ENCODE measurements around the gene IGIP.
A peak's percentile ranks its signal among the peaks of the same experiment; 100 is the strongest.
"Not testable (repeated sequence)": the region's sequence is repeated elsewhere in the genome, so short reads cannot be mapped to it uniquely, and the experiment has no call there.

Gene IGIP

DNA sequence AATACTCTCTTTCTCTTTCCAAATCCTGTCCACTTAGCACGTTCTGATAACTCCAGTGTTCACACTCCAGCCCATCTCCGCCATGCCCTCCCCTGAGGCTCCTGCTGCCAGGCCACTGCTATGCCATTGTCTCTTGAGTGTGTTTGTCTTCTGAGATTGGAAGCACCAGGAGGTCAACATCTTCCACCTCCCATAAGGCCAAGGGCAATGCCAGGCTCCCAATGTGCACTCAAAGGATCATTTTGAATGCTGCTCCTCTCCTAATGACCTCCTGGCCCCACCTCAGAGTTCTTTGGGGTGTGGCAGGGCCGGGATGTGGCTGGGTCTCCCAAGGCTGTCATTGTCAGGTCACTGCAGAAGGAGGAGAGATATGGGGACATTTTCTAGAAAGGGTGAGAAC lies 19.5 kb downstream of the IGIP start:
- no peak for ATAC-seq
- Mint-ChIP-seq H3K27ac (no peak overlapping the region), H3K9me3 (no peaks in the 10 kb centered on the region), H3K36me3 (no peaks in the 10 kb centered on the region), H3K27me3 (peaks cover 25% of the 10 kb centered on the region), H3K4me3 (peak overlapping the region; percentile 42), H3K4me1 (peaks cover 47% of the 10 kb centered on the region)

GRCh38 chr5:140145818-140146522 lies 20.2 kb downstream of the IGIP start:
- H3K4me3 Mint-ChIP-seq = peak overlapping the region; percentile 63
- peak; percentile 85 for ATAC-seq
- no peak overlapping the region for H3K27ac Mint-ChIP-seq

DNA sequence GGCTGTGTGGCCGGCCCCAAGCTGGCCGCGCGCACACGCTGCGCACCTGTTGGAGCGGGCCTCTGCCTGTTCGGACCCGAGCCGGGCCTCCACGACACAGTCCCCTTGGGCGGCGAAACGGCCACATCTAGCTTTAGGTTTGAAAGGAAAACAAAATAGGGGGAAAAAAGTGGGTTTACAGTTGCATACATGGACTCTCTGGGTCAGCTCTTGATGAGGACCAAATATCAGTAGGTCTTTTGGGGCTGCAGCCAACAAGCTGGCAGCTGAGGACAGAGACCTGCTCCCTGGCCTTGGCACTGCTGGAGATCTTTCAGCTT lies 20.7 kb downstream of the IGIP start:
- Mint-ChIP-seq H3K27ac (no peak overlapping the region), H3K4me3 (peak overlapping the region; percentile 63), H3K4me1 (peaks cover 38% of the 10 kb centered on the region), H3K36me3 (no peaks in the 10 kb centered on the region), H3K27me3 (peaks cover 25% of the 10 kb centered on the region), H3K9me3 (no peaks in the 10 kb centered on the region)
- ATAC-seq = no peak

More at GRCh38 chr5:140145818-140146522, 20.2 kb downstream of the IGIP start:
- H3K36me3 Mint-ChIP-seq = no peaks in the 10 kb centered on the region
- no peaks in the 10 kb centered on the region for H3K9me3 Mint-ChIP-seq
- peaks cover 39% of the 10 kb centered on the region for H3K4me1 Mint-ChIP-seq
- H3K27me3 Mint-ChIP-seq = peaks cover 25% of the 10 kb centered on the region

DNA sequence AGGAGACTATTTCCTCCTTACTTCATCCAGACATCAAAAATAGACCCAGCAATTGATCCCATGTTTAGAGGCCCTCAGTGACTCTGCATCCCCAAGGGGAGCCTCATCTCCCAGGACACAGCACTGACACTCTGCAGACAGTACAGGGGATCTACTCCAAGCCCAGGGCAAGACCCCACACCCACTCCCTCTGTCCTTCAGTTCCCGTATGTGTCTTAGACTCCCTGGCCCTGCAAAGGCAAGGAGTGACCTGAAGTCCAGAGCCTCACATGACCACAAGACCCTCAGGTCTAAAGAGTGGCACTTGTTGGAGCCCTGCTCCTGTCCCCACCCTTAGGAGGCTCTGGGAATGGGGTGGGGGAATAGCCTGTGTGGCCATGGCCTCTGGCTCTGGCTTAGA lies 21.7 kb downstream of the IGIP start:
- H3K27me3 Mint-ChIP-seq = peaks cover 25% of the 10 kb centered on the region
- no peak overlapping the region for H3K27ac Mint-ChIP-seq
- H3K36me3 Mint-ChIP-seq = no peaks in the 10 kb centered on the region
- no peak overlapping the region for H3K4me3 Mint-ChIP-seq
- no peak for ATAC-seq
- no peaks in the 10 kb centered on the region for H3K9me3 Mint-ChIP-seq
- H3K4me1 Mint-ChIP-seq = peaks cover 38% of the 10 kb centered on the region

DNA sequence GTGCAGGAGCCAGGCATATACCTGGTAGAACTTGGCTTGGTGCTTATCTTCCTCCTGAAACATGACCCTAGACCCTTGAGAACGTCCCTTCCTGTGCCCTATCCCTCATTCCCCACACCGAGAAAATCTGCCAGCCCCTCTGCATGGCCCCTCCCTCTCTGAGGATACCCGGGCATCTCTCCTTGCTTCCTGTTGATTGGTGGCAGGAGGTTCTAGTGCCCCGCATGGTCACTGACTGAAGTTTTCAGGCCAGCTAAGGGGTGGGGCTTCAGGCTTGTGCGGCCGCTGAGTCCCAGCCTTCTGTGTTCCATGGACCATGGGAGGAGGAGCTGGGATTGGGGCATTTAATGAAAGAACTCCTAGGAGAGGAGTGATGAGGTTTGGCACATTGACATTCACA lies 22.8 kb downstream of the IGIP start:
- Mint-ChIP-seq H3K27me3 (peaks cover 25% of the 10 kb centered on the region), H3K36me3 (no peaks in the 10 kb centered on the region), H3K4me3 (no peak overlapping the region), H3K9me3 (no peaks in the 10 kb centered on the region), H3K4me1 (peaks cover 35% of the 10 kb centered on the region), H3K27ac (no peak overlapping the region)
- no peak for ATAC-seq

GRCh38 chr5:140150201-140150600 lies 24.5 kb downstream of the IGIP start:
- ATAC-seq = no peak
- no peak overlapping the region for H3K4me3 Mint-ChIP-seq
- no peak overlapping the region for H3K27ac Mint-ChIP-seq
- peaks cover 18% of the 10 kb centered on the region for H3K4me1 Mint-ChIP-seq
- no peaks in the 10 kb centered on the region for H3K9me3 Mint-ChIP-seq
- H3K27me3 Mint-ChIP-seq = peaks cover 15% of the 10 kb centered on the region
- H3K36me3 Mint-ChIP-seq = no peaks in the 10 kb centered on the region

DNA sequence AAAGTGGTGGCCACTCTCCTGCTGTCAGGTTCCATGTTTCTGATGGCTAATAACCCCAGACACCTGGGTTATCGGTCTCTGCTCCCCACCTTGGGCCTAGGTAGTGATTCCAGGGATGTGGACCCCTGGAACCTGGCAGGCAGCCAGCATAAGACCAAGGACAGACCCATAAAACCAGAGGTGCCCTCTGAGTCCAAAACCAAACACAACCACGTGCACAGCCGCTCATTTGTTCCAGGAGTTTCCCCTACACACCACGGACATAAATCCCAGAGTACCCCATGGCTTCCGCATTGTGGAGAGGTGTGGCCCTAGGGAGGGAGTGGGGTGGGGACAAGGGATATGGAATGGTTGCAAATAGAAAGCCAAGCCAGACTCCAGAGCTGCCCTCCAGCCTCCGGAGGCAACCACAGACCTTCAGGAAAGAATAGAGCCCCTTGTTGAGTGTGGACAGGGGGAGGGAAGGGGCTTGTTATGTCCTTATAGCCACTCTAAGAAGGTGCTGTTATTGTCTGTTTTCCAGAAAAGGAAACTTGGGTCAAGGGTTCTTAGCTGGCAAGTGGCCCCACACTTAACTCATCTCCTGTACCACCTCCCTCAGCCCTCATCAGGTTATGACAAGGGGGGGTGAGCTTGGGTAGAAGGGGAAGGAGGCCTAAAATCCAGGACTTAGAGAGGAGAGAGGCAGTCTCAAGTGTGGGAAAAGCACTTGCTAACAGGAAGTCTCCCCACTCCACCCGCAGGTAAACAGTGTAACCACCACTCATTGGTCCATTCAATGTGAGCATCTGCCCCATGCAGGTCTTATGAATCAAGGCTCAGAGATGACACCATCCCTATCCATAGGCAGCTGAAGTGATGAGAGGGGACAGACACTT lies 25.6 kb downstream of the IGIP start:
- ATAC-seq = no peak
- Mint-ChIP-seq H3K27me3 (peaks cover 3% of the 10 kb centered on the region), H3K4me3 (no peak overlapping the region), H3K36me3 (no peaks in the 10 kb centered on the region), H3K4me1 (peaks cover 6% of the 10 kb centered on the region), H3K9me3 (no peaks in the 10 kb centered on the region), H3K27ac (no peak overlapping the region)

- H3K4me3 Mint-ChIP-seq = no peak overlapping the region
Measured at GRCh38 chr5:140152022-140152999, 26.6 kb downstream of the IGIP start.

DNA sequence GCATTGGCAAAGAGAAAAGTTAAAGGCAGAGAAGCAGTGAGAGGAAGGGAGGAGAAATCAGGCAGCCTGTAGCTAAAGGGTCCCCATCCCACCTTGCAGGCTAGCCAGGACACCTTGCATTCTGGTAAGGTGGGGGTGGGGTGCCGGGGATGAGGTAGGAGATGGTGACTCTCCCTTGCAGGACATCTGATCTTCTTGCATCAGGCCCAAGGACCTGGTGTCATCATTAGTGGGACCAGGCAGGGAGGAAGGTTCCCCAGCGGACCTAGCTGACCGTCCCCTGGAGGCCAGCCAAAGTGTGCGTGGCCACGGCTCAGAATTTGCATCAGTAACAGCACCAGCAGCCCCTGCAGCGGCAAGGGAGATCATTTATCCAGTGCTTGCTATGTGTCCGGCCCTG lies 27.5 kb downstream of the IGIP start:
- H3K36me3 Mint-ChIP-seq = no peaks in the 10 kb centered on the region
- H3K4me3 Mint-ChIP-seq = no peak overlapping the region
- H3K4me1 Mint-ChIP-seq = peaks cover 10% of the 10 kb centered on the region
- no peaks in the 10 kb centered on the region for H3K27me3 Mint-ChIP-seq
- no peaks in the 10 kb centered on the region for H3K9me3 Mint-ChIP-seq
- H3K27ac Mint-ChIP-seq = no peak overlapping the region
- no peak for ATAC-seq

More at GRCh38 chr5:140152022-140152999, 26.6 kb downstream of the IGIP start:
- no peaks in the 10 kb centered on the region for H3K36me3 Mint-ChIP-seq
- no peak for ATAC-seq
- no peaks in the 10 kb centered on the region for H3K27me3 Mint-ChIP-seq
- no peak overlapping the region for H3K27ac Mint-ChIP-seq
- peaks cover 8% of the 10 kb centered on the region for H3K4me1 Mint-ChIP-seq
- no peaks in the 10 kb centered on the region for H3K9me3 Mint-ChIP-seq

DNA sequence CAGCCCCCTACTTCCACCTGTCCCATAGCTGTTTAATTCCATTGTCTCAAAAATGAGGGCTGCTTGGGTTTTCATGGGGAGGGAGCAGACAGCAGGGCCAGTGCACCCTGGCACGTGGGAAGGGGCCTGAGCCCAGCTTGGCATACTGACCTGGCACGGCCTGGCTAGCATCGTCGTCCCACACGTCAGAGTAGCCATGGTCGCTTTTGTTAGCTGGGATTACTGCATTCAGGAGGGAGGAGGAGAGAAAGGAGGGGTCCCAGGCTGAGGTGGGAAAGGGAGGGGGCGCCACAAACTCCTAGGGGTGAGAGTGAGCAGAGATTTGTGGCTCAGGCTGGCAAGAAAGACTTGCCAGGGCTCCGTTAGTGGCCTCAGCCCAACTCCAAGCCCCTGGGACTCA lies 28.2 kb downstream of the IGIP start:
- no peak overlapping the region for H3K27ac Mint-ChIP-seq
- no peaks in the 10 kb centered on the region for H3K27me3 Mint-ChIP-seq
- peaks cover 10% of the 10 kb centered on the region for H3K4me1 Mint-ChIP-seq
- no peak for ATAC-seq
- no peaks in the 10 kb centered on the region for H3K36me3 Mint-ChIP-seq
- no peak overlapping the region for H3K4me3 Mint-ChIP-seq
- H3K9me3 Mint-ChIP-seq = no peaks in the 10 kb centered on the region

- H3K27ac Mint-ChIP-seq, H3K27me3 Mint-ChIP-seq, ATAC-seq, H3K36me3 Mint-ChIP-seq, H3K4me3 Mint-ChIP-seq, H3K4me1 Mint-ChIP-seq, H3K9me3 Mint-ChIP-seq: not testable (repeated sequence)
Measured at GRCh38 chr5:140154710-140155381, 29.1 kb downstream of the IGIP start.

GRCh38 chr5:140157032-140157781 lies 31.5 kb downstream of the IGIP start:
- peak; percentile 97 for ATAC-seq
- Mint-ChIP-seq H3K36me3 (no peaks in the 10 kb centered on the region), H3K27ac (peak overlapping the region; percentile 59), H3K27me3 (no peaks in the 10 kb centered on the region), H3K4me1 (peaks cover 11% of the 10 kb centered on the region), H3K9me3 (no peaks in the 10 kb centered on the region), H3K4me3 (peak overlapping the region; percentile 60)

DNA sequence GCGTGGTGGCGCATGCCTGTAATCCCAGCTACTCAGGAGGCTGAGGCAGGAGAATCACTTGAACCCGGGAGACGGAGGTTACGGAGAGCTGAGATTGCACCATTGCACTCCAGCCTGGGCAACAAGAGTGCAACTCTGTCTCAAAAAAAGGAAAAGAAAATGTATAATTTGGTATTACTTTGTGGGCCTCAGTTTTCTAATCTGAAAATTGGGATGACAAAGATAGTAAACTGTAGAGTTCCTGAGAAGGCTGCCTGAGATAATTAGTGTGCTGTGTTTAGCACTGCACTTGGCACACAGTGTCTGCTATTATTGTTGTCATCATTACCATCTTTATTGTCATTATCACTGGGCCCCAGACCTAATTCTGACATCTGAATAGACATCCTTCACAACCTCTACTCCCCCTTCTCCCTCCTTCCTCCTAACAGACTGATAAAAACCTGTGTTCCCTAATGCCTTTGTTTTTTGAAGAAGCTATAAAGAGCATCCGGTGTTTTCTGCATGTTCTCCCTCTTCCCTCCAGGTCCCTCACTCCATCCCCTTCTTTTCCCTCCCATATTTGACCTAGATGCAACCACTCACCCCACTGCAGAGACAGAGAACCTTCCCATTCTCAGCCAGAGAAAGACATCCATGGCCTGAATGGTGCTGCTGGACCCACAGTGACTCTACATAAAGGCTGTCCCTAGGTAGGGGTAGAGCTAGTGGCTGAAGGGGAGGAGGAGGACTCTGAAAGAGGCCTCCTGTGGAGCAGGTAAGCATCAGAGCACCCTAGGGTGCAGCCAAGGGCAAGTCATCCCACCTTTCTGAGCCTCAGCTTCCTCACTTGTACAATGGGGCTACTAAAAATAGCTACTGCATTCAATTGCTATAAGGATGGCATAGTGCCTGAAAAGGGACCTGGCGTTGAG lies 33.5 kb downstream of the IGIP start:
- Mint-ChIP-seq H3K36me3 (no peaks in the 10 kb centered on the region), H3K4me1 (peaks cover 15% of the 10 kb centered on the region), H3K4me3 (no peak overlapping the region), H3K9me3 (no peaks in the 10 kb centered on the region), H3K27me3 (no peaks in the 10 kb centered on the region), H3K27ac (no peak overlapping the region)
- no peak for ATAC-seq

All from stimulated activated memory B cell treated with anti-CD40 and anti-IgM and Interleukin-4, amounts not matched to agents 10 μg/mL and 1 μg/mL and 100 μg/mL, for 72 hours (primary cell).